C4-2B (cell line): Measurements from ENCODE around the gene HIVEP2.

Source experiments
- H3K27ac ChIP-seq: fragments of 450-650 bp; 2 replicates; pipeline ENCODE4 v1.5.1; 2017
- CTCF ChIP-seq: fragments of 450-650 bp; conservative IDR thresholded peaks from 2 replicates; pipeline ENCODE4 v1.5.1; 2017; ENCODE audit warnings: mild to moderate bottlenecking
- ZFX ChIP-seq: fragments of 450-650 bp; IDR thresholded peaks from 2 replicates; pipeline ENCODE4 v1.6.1; 2017

HIVEP2 gene

GRCh38 chr6:142896732-142897131 lies 48.2 kb downstream of the HIVEP2 start:
- TF ChIP-seq ZFX (no peak), CTCF (no peak)
- no peak overlapping the region for H3K27ac ChIP-seq

GRCh38 chr6:142893088-142893487 lies 51.9 kb downstream of the HIVEP2 start:
- H3K27ac ChIP-seq = no peak overlapping the region
- TF ChIP-seq CTCF (no peak), ZFX (no peak)

GRCh38 chr6:142892254-142893021 lies 52.5 kb downstream of the HIVEP2 start:
- no peak overlapping the region for H3K27ac ChIP-seq
- TF ChIP-seq CTCF (no peak), ZFX (no peak)

DNA sequence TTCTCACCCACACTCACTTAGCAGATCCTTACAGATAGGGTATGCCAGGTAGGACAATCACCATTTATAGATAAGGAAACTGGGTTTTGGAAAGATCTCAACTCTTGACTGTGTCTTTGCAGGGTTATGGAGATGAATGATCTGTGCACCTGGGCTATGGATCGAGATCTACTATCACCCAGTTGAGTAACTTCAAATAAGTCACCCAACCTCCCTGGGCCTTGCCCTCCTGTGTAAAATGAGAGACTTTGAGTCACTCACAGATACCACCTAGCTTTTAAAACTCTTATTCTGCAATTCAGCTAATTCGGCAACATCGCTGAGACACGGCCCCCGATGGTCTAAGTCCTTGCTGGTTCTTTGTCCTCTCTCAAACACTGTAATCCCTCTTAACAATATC lies 53.5 kb downstream of the HIVEP2 start:
- no peak for TF ChIP-seq CTCF
- no peak for TF ChIP-seq ZFX
- no peak overlapping the region for H3K27ac ChIP-seq

GRCh38 chr6:142888456-142888855 lies 56.5 kb downstream of the HIVEP2 start:
- no peak overlapping the region for H3K27ac ChIP-seq
- no peak for TF ChIP-seq CTCF
- TF ChIP-seq ZFX = no peak

DNA sequence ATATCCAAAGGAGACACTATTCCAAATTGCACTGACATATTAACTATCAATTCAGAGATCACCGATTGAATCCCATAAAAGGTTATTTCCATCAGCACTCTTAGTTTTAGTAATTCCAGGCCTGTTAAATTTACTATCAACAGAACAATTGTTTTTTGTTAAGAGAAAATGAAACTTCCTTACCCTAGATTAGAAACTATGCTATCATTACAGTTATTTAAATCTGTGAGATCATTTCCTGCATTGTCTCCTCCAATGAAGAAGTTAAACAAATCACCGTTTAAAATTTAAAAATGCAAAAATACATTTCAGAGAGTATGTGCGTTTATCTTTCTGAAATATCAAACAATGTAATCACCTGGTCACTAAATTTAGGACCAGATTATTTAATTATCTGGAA lies 57.5 kb downstream of the HIVEP2 start:
- TF ChIP-seq CTCF (no peak), ZFX (no peak)
- H3K27ac ChIP-seq = no peak overlapping the region

DNA sequence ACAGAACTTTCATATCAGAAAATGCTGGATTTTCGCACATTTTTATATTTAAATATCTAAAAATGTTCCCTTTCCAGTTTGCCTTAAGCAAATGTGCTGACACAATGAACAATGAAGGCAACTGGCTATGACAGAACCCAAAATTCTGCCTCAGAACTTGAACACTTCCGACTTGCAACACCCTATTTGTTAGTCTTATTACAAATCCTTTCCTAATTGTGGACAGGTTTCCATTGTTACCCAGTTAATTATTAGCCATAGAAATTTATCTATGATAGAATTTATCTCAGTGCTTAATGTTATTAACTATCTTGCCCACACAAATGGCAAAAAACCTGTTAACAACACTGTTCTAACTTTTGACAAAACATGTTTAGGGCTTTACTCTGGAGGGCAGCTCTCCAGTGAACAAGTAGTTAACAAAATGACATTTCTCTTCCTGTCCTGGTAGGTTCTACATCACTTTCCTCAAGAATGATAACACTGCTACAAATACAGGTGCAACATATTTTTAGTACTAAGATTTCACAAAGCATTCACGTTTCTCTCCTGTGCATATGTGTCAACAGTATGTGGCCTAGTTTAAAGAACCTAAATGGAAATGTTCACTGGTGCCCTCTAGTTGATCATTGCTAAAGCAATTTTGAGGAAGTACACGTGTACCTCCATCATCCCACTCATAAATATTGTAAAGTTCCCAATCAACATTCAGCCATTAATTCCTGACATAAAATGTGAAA lies 58.4 kb downstream of the HIVEP2 start:
- no peak overlapping the region for H3K27ac ChIP-seq
- TF ChIP-seq CTCF (peak; percentile 52), ZFX (no peak)
